NCI-H146 (cell line): Measurements from ENCODE around the gene ENO4.

ENCODE experiments used
- DNase-seq: peaks from one replicate; lab custom pipeline; 2025; lab: John Stamatoyannopoulos, UW

ENO4 gene

GRCh38 chr10:116917481-116917880 lies 68.2 kb downstream of the ENO4 start:
- DNase-seq = no peak

- no peak for DNase-seq
Measured at GRCh38 chr10:116918583-116918982, 69.3 kb downstream of the ENO4 start.

GRCh38 chr10:116919164-116919563 lies 69.9 kb downstream of the ENO4 start:
- DNase-seq = no peak

- no peak for DNase-seq
Measured at GRCh38 chr10:116919706-116920105, 70.4 kb downstream of the ENO4 start.

- DNase-seq = no peak
Measured at GRCh38 chr10:116925056-116925455, 75.8 kb downstream of the ENO4 start.

GRCh38 chr10:116926426-116926825 lies 77.1 kb downstream of the ENO4 start:
- no peak for DNase-seq

- DNase-seq = no peak
Measured at GRCh38 chr10:116931806-116932205, 82.5 kb downstream of the ENO4 start.
